ENCODE results near the gene SETBP1. TPM values are rescaled to one million over a fixed set of nuclear protein-coding genes. Genes with fewer than 3 reads are reported as not detected.

Gene SETBP1
- polyA plus RNA-seq, 1 experiment, result 2.9 TPM

DNA sequence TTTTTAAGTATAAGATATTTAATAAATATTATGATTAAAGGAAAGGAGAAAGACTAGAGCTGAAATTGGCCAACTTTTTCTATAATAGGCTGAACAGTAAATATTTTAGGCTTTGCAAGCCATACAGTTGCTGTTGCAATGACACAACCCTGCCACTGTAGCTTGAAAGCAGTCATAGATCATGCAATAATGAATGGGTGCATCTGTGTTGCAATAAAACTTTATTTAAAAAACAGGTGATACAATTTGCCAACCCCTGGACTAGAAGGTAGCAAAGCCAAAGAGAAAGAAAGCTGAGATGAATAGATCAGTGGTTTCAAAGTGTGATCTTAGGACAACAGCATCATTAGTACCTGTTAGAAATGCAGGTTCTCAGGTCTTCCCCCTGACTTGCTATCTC is 219.1 kb downstream of the SETBP1 start:
- no peak overlapping the region for H3K4me3 ChIP-seq (ENCODE audit: low read depth, low read length)
- H3K36me3 ChIP-seq (ENCODE audit: control insufficient read depth, insufficient read depth, low read length), result no peaks in the 10 kb centered on the region
- TF ChIP-seq, protein P1, sequence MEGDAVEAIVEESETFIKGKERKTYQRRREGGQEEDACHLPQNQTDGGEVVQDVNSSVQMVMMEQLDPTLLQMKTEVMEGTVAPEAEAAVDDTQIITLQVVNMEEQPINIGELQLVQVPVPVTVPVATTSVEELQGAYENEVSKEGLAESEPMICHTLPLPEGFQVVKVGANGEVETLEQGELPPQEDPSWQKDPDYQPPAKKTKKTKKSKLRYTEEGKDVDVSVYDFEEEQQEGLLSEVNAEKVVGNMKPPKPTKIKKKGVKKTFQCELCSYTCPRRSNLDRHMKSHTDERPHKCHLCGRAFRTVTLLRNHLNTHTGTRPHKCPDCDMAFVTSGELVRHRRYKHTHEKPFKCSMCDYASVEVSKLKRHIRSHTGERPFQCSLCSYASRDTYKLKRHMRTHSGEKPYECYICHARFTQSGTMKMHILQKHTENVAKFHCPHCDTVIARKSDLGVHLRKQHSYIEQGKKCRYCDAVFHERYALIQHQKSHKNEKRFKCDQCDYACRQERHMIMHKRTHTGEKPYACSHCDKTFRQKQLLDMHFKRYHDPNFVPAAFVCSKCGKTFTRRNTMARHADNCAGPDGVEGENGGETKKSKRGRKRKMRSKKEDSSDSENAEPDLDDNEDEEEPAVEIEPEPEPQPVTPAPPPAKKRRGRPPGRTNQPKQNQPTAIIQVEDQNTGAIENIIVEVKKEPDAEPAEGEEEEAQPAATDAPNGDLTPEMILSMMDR (IDR thresholded peaks at IDR 0.05; ENCODE audit: insufficient read depth, low read depth, low read length), result no peak
- no peak for DNase-seq (ENCODE audit: low read depth)
- CTCF ChIA-PET, result interaction anchor here (1.6 to 1.7 kb wide), 2 partner anchors 9 to 41 kb away, joined by 3 read pairs; no protein-coding TSS in a partner anchor
- no peaks in the 10 kb centered on the region for H3K27me3 ChIP-seq (ENCODE audit: control insufficient read depth, insufficient read depth, low read length)
- POLR2A ChIA-PET, result no interaction called here

DNA sequence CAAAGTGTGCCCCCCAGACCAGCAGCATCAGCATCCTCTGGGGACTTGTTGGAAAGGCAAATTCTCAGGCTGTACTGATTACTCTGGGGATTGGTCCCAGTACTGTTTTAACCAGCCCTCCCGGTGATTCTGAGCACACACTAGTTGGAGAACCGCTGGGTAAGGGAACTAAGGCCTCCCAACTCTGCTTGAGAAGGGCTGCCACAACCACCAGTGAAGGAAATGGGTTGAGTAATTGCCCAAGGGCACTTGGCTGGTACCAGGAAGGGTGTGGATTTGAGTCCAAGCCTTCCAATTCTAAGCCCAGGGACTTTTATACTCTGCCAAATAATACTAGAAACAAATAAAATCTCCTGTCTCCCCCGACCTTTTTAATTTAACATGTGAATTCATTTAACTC is 219.9 kb downstream of the SETBP1 start:
- CTCF ChIA-PET, result interaction anchor here (1.3 to 1.7 kb wide), 3 partner anchors 9 to 132 kb away, joined by 3 read pairs; no protein-coding TSS in a partner anchor
- POLR2A ChIA-PET, result no interaction called here

DNA sequence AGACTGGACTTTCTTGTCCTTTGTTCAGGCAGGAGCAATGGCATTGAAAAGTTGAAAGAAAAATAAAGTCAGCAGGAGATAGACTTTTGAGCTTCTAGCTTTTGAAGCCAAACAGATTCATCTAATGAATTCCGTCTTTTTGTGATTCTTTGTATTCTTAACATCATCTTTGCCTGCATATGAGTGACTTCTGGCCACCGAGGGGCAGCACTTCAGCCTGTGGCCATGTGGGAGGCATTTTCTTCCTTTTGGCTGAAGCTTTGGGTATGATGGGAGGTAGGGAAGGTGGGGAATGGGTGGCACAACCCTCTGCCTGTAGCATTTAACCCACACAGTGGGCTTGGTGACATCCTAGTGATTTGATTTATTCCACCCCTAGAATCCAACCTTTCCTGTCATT is 220.6 kb downstream of the SETBP1 start:
- Histone ChIP-seq H3K27me3 (ENCODE audit: control insufficient read depth, insufficient read depth, low read length) (no peaks in the 10 kb centered on the region), H3K4me3 (ENCODE audit: low read depth, low read length) (no peak overlapping the region), H3K36me3 (ENCODE audit: control insufficient read depth, insufficient read depth, low read length) (no peaks in the 10 kb centered on the region)
- ChIA-PET POLR2A (no interaction called here), CTCF (interaction anchor here (1.3 to 1.7 kb wide), 2 partner anchors 43 to 132 kb away, joined by 3 read pairs; no protein-coding TSS in a partner anchor)
- TF ChIP-seq, protein P1 (IDR thresholded peaks at IDR 0.05; ENCODE audit: insufficient read depth, low read depth, low read length), result 0 out of 2 replicates have a peak, but pooled peaks have one; percentile 15
- DNase-seq (ENCODE audit: low read depth), result no peak

More for the DNA sequence above, 219.9 kb downstream of the SETBP1 start:
- no peak for DNase-seq (ENCODE audit: low read depth)
- H3K36me3 ChIP-seq (ENCODE audit: control insufficient read depth, insufficient read depth, low read length), result no peaks in the 10 kb centered on the region
- H3K4me3 ChIP-seq (ENCODE audit: low read depth, low read length), result no peak overlapping the region
- TF ChIP-seq, protein P1 (IDR thresholded peaks at IDR 0.05; ENCODE audit: insufficient read depth, low read depth, low read length), result no peak
- no peaks in the 10 kb centered on the region for H3K27me3 ChIP-seq (ENCODE audit: control insufficient read depth, insufficient read depth, low read length)

DNA sequence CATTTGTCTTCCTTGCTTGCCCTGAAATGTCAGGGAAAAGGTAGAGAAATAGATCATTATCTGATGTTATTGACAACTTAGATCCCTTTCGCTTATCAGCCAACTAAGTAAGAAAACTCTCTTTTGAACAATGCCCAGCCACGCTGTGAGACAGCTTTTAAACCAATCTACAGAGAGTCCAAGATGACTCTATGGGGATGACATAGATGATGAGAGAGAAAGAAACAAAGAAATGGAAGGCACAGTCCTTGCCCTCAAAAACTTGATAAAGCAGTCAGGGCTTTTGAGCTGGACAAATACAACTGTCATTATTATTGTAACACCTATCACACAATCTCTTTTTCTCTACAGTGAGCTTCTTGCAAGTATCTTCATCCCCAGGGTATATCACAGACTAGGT is 222.6 kb downstream of the SETBP1 start:
- no peak for DNase-seq (ENCODE audit: low read depth)
- TF ChIP-seq, protein P1 (IDR thresholded peaks at IDR 0.05; ENCODE audit: insufficient read depth, low read depth, low read length), result no peak
- ChIA-PET CTCF (no interaction called here), POLR2A (no interaction called here)
- no peaks in the 10 kb centered on the region for H3K36me3 ChIP-seq (ENCODE audit: control insufficient read depth, insufficient read depth, low read length)
- no peak overlapping the region for H3K4me3 ChIP-seq (ENCODE audit: low read depth, low read length)
- H3K27me3 ChIP-seq (ENCODE audit: control insufficient read depth, insufficient read depth, low read length), result no peaks in the 10 kb centered on the region

DNA sequence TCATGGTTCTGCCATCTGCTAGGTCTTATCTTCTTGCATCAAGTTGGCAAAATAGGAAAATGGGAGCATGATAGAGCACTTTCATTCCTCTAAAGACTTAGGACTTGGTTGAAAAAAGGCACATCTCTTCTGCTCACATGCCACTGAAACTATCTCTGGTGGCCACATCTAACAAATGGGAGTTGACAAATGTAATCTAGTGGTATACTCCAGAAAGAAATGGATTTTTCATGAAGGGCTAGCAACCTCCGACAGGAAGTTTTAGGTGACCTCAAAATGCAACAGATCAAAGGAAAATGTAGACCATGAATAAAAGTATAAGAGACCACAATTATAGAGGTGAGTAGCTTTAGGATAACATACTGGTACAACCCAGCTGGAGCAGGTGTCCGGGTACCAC is 224.1 kb downstream of the SETBP1 start:
- H3K4me3 ChIP-seq (ENCODE audit: low read depth, low read length), result no peak overlapping the region
- no peaks in the 10 kb centered on the region for H3K36me3 ChIP-seq (ENCODE audit: control insufficient read depth, insufficient read depth, low read length)
- ChIA-PET POLR2A (no interaction called here), CTCF (interaction anchor here (1.2 to 1.3 kb wide), 3 partner anchors 12 to 481 kb away, joined by 3 to 5 read pairs (median 4); no protein-coding TSS in a partner anchor)
- no peak for DNase-seq (ENCODE audit: low read depth)
- H3K27me3 ChIP-seq (ENCODE audit: control insufficient read depth, insufficient read depth, low read length), result no peaks in the 10 kb centered on the region
- TF ChIP-seq, protein P1 (IDR thresholded peaks at IDR 0.05; ENCODE audit: insufficient read depth, low read depth, low read length), result no peak

All from BJ (cell line).